ENCODE results near the gene SLC35A3.

- TF ChIP-seq EP300 (IDR thresholded peaks at IDR 0.05), result no peak
- no peak for TF ChIP-seq CTCF (IDR thresholded peaks at IDR 0.05)
Measured at GRCh38 chr1:100077531-100077930, 107.7 kb downstream of the SLC35A3 start.
